Dendritic cell treated with granulocyte-macrophage colony-stimulating factor and Interleukin-4, amounts not matched to agents 40 ng/mL and 50 ng/mL, for 4 days (primary cell): Measurements from ENCODE around the gene DBI.
"Not testable (repeated sequence)": the region's sequence is repeated elsewhere in the genome, so short reads cannot be mapped to it uniquely, and the experiment has no call there.

Experiments used
- H3K27ac Mint-ChIP-seq: one replicate; pipeline ENCODE4 v1.8.0; 2022; ENCODE audit warnings: mild to moderate bottlenecking, mixed read lengths
- H3K27me3 Mint-ChIP-seq: one replicate; pipeline ENCODE4 v1.8.0; 2022; ENCODE audit warnings: mild to moderate bottlenecking, mixed read lengths
- H3K36me3 Mint-ChIP-seq: one replicate; pipeline ENCODE4 v1.8.0; 2022; ENCODE audit warnings: low read depth, mixed read lengths
- H3K4me1 Mint-ChIP-seq: one replicate; pipeline ENCODE4 v1.8.0; 2022; ENCODE audit warnings: low read depth, mixed read lengths
- H3K4me3 Mint-ChIP-seq: one replicate; pipeline ENCODE4 v1.8.0; 2022; ENCODE audit warnings: mild to moderate bottlenecking, moderate library complexity, mixed read lengths
- H3K9me3 Mint-ChIP-seq: one replicate; pipeline ENCODE4 v1.8.0; 2022; ENCODE audit warnings: mixed read lengths
- intact Hi-C: fragments of 100-400 bp; cut with micrococcal nuclease; formaldehyde crosslinking; loops from one replicate; pipeline ENCODE4 v1.15.0; 2022

DBI gene

GRCh38 chr2:119402106-119402505 lies 35.3 kb downstream of the DBI start:
- H3K4me1 Mint-ChIP-seq = peaks cover 24% of the 10 kb centered on the region
- no peaks in the 10 kb centered on the region for H3K36me3 Mint-ChIP-seq
- H3K27ac Mint-ChIP-seq = no peak overlapping the region
- H3K27me3 Mint-ChIP-seq = peaks cover 8% of the 10 kb centered on the region
- intact Hi-C loops = no loop called here
- no peak overlapping the region for H3K4me3 Mint-ChIP-seq
- H3K9me3 Mint-ChIP-seq = no peaks in the 10 kb centered on the region

GRCh38 chr2:119402645-119403560 lies 36.1 kb downstream of the DBI start:
- H3K4me3 Mint-ChIP-seq = no peak overlapping the region
- H3K9me3 Mint-ChIP-seq = no peaks in the 10 kb centered on the region
- H3K36me3 Mint-ChIP-seq = no peaks in the 10 kb centered on the region
- intact Hi-C loops = no loop called here
- H3K27me3 Mint-ChIP-seq = peaks cover 10% of the 10 kb centered on the region
- H3K4me1 Mint-ChIP-seq = peaks cover 29% of the 10 kb centered on the region
- H3K27ac Mint-ChIP-seq = no peak overlapping the region

- H3K27ac Mint-ChIP-seq, H3K4me3 Mint-ChIP-seq, intact Hi-C loops, H3K36me3 Mint-ChIP-seq, H3K9me3 Mint-ChIP-seq, H3K27me3 Mint-ChIP-seq: not testable (repeated sequence)
- peaks cover 31% of the 10 kb centered on the region for H3K4me1 Mint-ChIP-seq
Measured at GRCh38 chr2:119403618-119404017, 36.8 kb downstream of the DBI start.

GRCh38 chr2:119405151-119405550 lies 38.4 kb downstream of the DBI start:
- Mint-ChIP-seq H3K36me3 (no peaks in the 10 kb centered on the region), H3K27me3 (peaks cover 13% of the 10 kb centered on the region), H3K27ac (no peak overlapping the region), H3K4me1 (peaks cover 19% of the 10 kb centered on the region), H3K9me3 (no peaks in the 10 kb centered on the region), H3K4me3 (no peak overlapping the region)
- intact Hi-C loops = no loop called here

GRCh38 chr2:119407430-119408220 lies 40.8 kb downstream of the DBI start:
- H3K4me3 Mint-ChIP-seq = no peak overlapping the region
- peak overlapping the region; percentile 68 for H3K27ac Mint-ChIP-seq
- peaks cover 14% of the 10 kb centered on the region for H3K4me1 Mint-ChIP-seq
- no peaks in the 10 kb centered on the region for H3K36me3 Mint-ChIP-seq
- intact Hi-C loops = loop anchor here (1.0 kb wide), 1 partner anchor 69 kb away; no protein-coding TSS in a partner anchor
- peaks cover 15% of the 10 kb centered on the region for H3K27me3 Mint-ChIP-seq
- H3K9me3 Mint-ChIP-seq = no peaks in the 10 kb centered on the region

GRCh38 chr2:119408221-119408619 lies 41.4 kb downstream of the DBI start:
- Mint-ChIP-seq H3K9me3 (no peaks in the 10 kb centered on the region), H3K27ac (peak overlapping the region; percentile 68), H3K4me1 (peaks cover 12% of the 10 kb centered on the region), H3K27me3 (peaks cover 15% of the 10 kb centered on the region), H3K4me3 (no peak overlapping the region), H3K36me3 (no peaks in the 10 kb centered on the region)
- intact Hi-C loops = no loop called here

GRCh38 chr2:119409506-119409905 lies 42.7 kb downstream of the DBI start:
- Mint-ChIP-seq H3K27ac (no peak overlapping the region), H3K9me3 (no peaks in the 10 kb centered on the region), H3K4me1 (peaks cover 13% of the 10 kb centered on the region), H3K36me3 (no peaks in the 10 kb centered on the region), H3K27me3 (peaks cover 12% of the 10 kb centered on the region), H3K4me3 (no peak overlapping the region)
- intact Hi-C loops = no loop called here

- Mint-ChIP-seq H3K4me1 (peaks cover 9% of the 10 kb centered on the region), H3K27ac (no peak overlapping the region), H3K36me3 (no peaks in the 10 kb centered on the region), H3K4me3 (no peak overlapping the region), H3K9me3 (no peaks in the 10 kb centered on the region), H3K27me3 (peaks cover 12% of the 10 kb centered on the region)
- intact Hi-C loops = no loop called here
Measured at GRCh38 chr2:119414894-119415293, 48.1 kb downstream of the DBI start.

GRCh38 chr2:119415630-119416029 lies 48.9 kb downstream of the DBI start:
- no peaks in the 10 kb centered on the region for H3K9me3 Mint-ChIP-seq
- H3K36me3 Mint-ChIP-seq = no peaks in the 10 kb centered on the region
- intact Hi-C loops = no loop called here
- peaks cover 13% of the 10 kb centered on the region for H3K4me1 Mint-ChIP-seq
- H3K27ac Mint-ChIP-seq = peak overlapping the region; percentile 9
- H3K27me3 Mint-ChIP-seq = peaks cover 11% of the 10 kb centered on the region
- H3K4me3 Mint-ChIP-seq = no peak overlapping the region

- Mint-ChIP-seq H3K27me3 (peaks cover 15% of the 10 kb centered on the region), H3K4me3 (no peak overlapping the region)
- intact Hi-C loops = no loop called here
Measured at GRCh38 chr2:119416299-119416923, 49.6 kb downstream of the DBI start.

GRCh38 chr2:119417908-119418307 lies 51.1 kb downstream of the DBI start:
- peaks cover 20% of the 10 kb centered on the region for H3K4me1 Mint-ChIP-seq
- H3K27me3 Mint-ChIP-seq = peaks cover 26% of the 10 kb centered on the region
- no peak overlapping the region for H3K4me3 Mint-ChIP-seq
- H3K27ac Mint-ChIP-seq = no peak overlapping the region
- intact Hi-C loops = no loop called here
- H3K9me3 Mint-ChIP-seq = peaks cover 11% of the 10 kb centered on the region
- no peaks in the 10 kb centered on the region for H3K36me3 Mint-ChIP-seq

More at GRCh38 chr2:119416299-119416923, 49.6 kb downstream of the DBI start:
- Mint-ChIP-seq H3K4me1 (peaks cover 13% of the 10 kb centered on the region), H3K9me3 (peaks cover 4% of the 10 kb centered on the region), H3K27ac (no peak overlapping the region), H3K36me3 (no peaks in the 10 kb centered on the region)

GRCh38 chr2:119419065-119419464 lies 52.3 kb downstream of the DBI start:
- Mint-ChIP-seq H3K9me3 (peaks cover 11% of the 10 kb centered on the region), H3K4me3 (no peak overlapping the region), H3K27me3 (peaks cover 31% of the 10 kb centered on the region), H3K4me1 (peaks cover 20% of the 10 kb centered on the region), H3K27ac (no peak overlapping the region), H3K36me3 (no peaks in the 10 kb centered on the region)
- intact Hi-C loops = no loop called here

GRCh38 chr2:119419803-119420508 lies 53.2 kb downstream of the DBI start:
- no peak overlapping the region for H3K27ac Mint-ChIP-seq
- intact Hi-C loops = no loop called here

More at GRCh38 chr2:119419803-119420508, 53.2 kb downstream of the DBI start:
- Mint-ChIP-seq H3K4me3 (no peak overlapping the region), H3K36me3 (no peaks in the 10 kb centered on the region), H3K9me3 (peaks cover 11% of the 10 kb centered on the region), H3K4me1 (peaks cover 15% of the 10 kb centered on the region), H3K27me3 (peaks cover 38% of the 10 kb centered on the region)
